Esophagus mucosa (tissue), 1 donor: ENCODE data around the gene HNRNPAB. TPM values are rescaled to one million over a fixed set of nuclear protein-coding genes. Genes with fewer than 3 reads are reported as not detected.
"Not testable (repeated sequence)": the region's sequence is repeated elsewhere in the genome, so short reads cannot be mapped to it uniquely, and the experiment has no call there.

Experiments
- ATAC-seq: fragments of 200-7000 bp; cut with Tn5 transposase; one replicate; pipeline ENCODE4 v1.9.1; 2020
- total RNA-seq: library from RNA; stranded (reverse); gene quantifications from one replicate; pipeline ENCODE4 v1.2.4, GENCODE V29; 2023
- donor health status: DM: yes; HTN: yes; CAD: no.

HNRNPAB gene
- total RNA-seq, 1 donor from 2014 or later, result 153 TPM

GRCh38 chr5:178232124-178232919 is 28.0 kb downstream of the HNRNPAB start, which contains the start of gene PHYKPL:
Gene PHYKPL (minus strand): TSS chr5:178232802. CDS start chr5:178232550, 252 bp downstream.
- peak; percentile 65 for ATAC-seq

- ATAC-seq, result no peak
Measured at GRCh38 chr5:178232920-178233429, 28.6 kb downstream of the HNRNPAB start.

GRCh38 chr5:178234121-178234749 is 29.9 kb downstream of the HNRNPAB start:
- ATAC-seq, result no peak

- ATAC-seq, result no peak
Measured at GRCh38 chr5:178234750-178235587, 30.6 kb downstream of the HNRNPAB start.

GRCh38 chr5:178235588-178235974 is 31.2 kb downstream of the HNRNPAB start:
- ATAC-seq, result no peak

GRCh38 chr5:178236126-178236525 is 31.8 kb downstream of the HNRNPAB start:
- no peak for ATAC-seq

- ATAC-seq, result no peak
Measured at GRCh38 chr5:178236679-178237078, 32.3 kb downstream of the HNRNPAB start.

- ATAC-seq, result peak; percentile 13
Measured at GRCh38 chr5:178237431-178238312, 33.3 kb downstream of the HNRNPAB start.

- ATAC-seq, result no peak
Measured at GRCh38 chr5:178238313-178238635, 33.9 kb downstream of the HNRNPAB start.

GRCh38 chr5:178238711-178239592 is 34.6 kb downstream of the HNRNPAB start:
- ATAC-seq, result no peak

GRCh38 chr5:178239626-178240301 is 35.4 kb downstream of the HNRNPAB start:
- ATAC-seq, result not testable (repeated sequence)

GRCh38 chr5:178240341-178240741 is 36.0 kb downstream of the HNRNPAB start:
- ATAC-seq, result no peak

GRCh38 chr5:178240766-178241165 is 36.4 kb downstream of the HNRNPAB start:
- ATAC-seq, result no peak

- ATAC-seq, result peak; percentile 29
Measured at GRCh38 chr5:178241231-178241663, 36.9 kb downstream of the HNRNPAB start.

GRCh38 chr5:178241688-178242231 is 37.4 kb downstream of the HNRNPAB start:
- ATAC-seq, result no peak

- ATAC-seq, result no peak
Measured at GRCh38 chr5:178242416-178242815, 38.1 kb downstream of the HNRNPAB start.

- ATAC-seq, result no peak
Measured at GRCh38 chr5:178244576-178244975, 40.2 kb downstream of the HNRNPAB start.

GRCh38 chr5:178245389-178245788 is 41.1 kb downstream of the HNRNPAB start:
- no peak for ATAC-seq

GRCh38 chr5:178246624-178247279 is 42.4 kb downstream of the HNRNPAB start:
- ATAC-seq, result no peak
